DOHH2 (cell line): ENCODE measurements around the gene ADGRF3.

Source experiments
- CTCF ChIP-seq: fragments of 200-600 bp; sonication (generic); IDR thresholded peaks from one replicate; pipeline ENCODE4 v1.5.1; 2014; ENCODE audit warnings: antibody characterized with exemption, mild to moderate bottlenecking, low read depth, low read length; ENCODE audit not compliant: poor library complexity, severe bottlenecking
- EZH2phosphoT487 ChIP-seq: fragments of 200-600 bp; sonication (generic); IDR thresholded peaks from 2 replicates; pipeline ENCODE4 v1.6.1; 2017; ENCODE audit warnings: borderline replicate concordance, mild to moderate bottlenecking, antibody characterized with exemption, low read length, moderate library complexity, mixed read lengths

- no peak for TF ChIP-seq CTCF
- TF ChIP-seq EZH2phosphoT487, result no peak
Measured at GRCh38 chr2:26330604-26331003, 16.0 kb downstream of the ADGRF3 start.
